PC-3 (cell line): ENCODE results near the gene KBTBD12. TPM values are rescaled to one million over a fixed set of nuclear protein-coding genes. Genes with fewer than 3 reads are reported as not detected.

Experiments
- ATAC-seq: fragments of 200-7000 bp; cut with Tn5 transposase; 2 replicates; pipeline ENCODE4 v1.9.1; 2020; ENCODE audit warnings: mild to moderate bottlenecking, moderate library complexity
- BruUV-seq: library from RNA; stranded (reverse); fragments of 400-500 nt; replicated peaks from 2 replicates; lab custom pipeline; 2021; lab: Mats Ljungman, UMichigan
- CTCF ChIA-PET: fragments of 300-600 bp; sonication (Branson Sonifier 250); formaldehyde crosslinking; loops from one replicate; lab custom pipeline; 2022; ENCODE audit warnings: antibody characterized with exemption; lab: Charles Lee
- POLR2A ChIA-PET: fragments of 300-600 bp; sonication (Branson Sonifier 250); formaldehyde crosslinking; loops from one replicate; lab custom pipeline; 2022; ENCODE audit warnings: antibody characterized with exemption; ENCODE audit not compliant: unreplicated experiment; lab: Charles Lee
- DNase-seq: peaks from one replicate; pipeline ENCODE4 v3.0.0-alpha.2; 2015
- H2AFZ ChIP-seq: fragments of 300-600 bp; sonication (generic); 2 replicates; pipeline ENCODE4 v1.6.0; 2016; ENCODE audit warnings: antibody characterized with exemption, low read length
- H3F3A ChIP-seq: fragments of 300-600 bp; sonication (generic); one replicate; pipeline ENCODE4 v1.6.0; 2017; ENCODE audit warnings: antibody characterized with exemption, low read length, control low read depth, mild to moderate bottlenecking; ENCODE audit not compliant: unreplicated experiment
- H3K27ac ChIP-seq: fragments of 300-600 bp; sonication (generic); 2 replicates; pipeline ENCODE4 v1.5.1; 2016; ENCODE audit warnings: mild to moderate bottlenecking, low read length
- H3K27me3 ChIP-seq: fragments of 300-600 bp; sonication (generic); 2 replicates; pipeline ENCODE4 v1.6.1; 2016; ENCODE audit warnings: low read length, mixed read lengths
- H3K36me3 ChIP-seq: fragments of 300-600 bp; sonication (generic); 2 replicates; pipeline ENCODE4 v1.6.1; 2016; ENCODE audit warnings: low read depth, mixed run types, low read length, mixed read lengths
- H3K4me1 ChIP-seq: fragments of 300-600 bp; sonication (generic); 2 replicates; pipeline ENCODE4 v1.5.1; 2016; ENCODE audit warnings: low read length; ENCODE audit not compliant: insufficient read depth
- H3K4me2 ChIP-seq: fragments of 300-600 bp; sonication (generic); 2 replicates; pipeline ENCODE4 v1.6.0; 2016; ENCODE audit warnings: low read length
- H3K4me3 ChIP-seq: fragments of 300-600 bp; sonication (generic); 2 replicates; pipeline ENCODE4 v1.5.1; 2016; ENCODE audit warnings: mild to moderate bottlenecking, low read length, mixed read lengths
- H3K79me2 ChIP-seq: fragments of 300-600 bp; sonication (generic); 2 replicates; pipeline ENCODE4 v1.6.1; 2017; ENCODE audit warnings: low read length, mixed read lengths
- H3K9ac ChIP-seq: fragments of 300-600 bp; sonication (generic); 2 replicates; pipeline ENCODE4 v1.6.0; 2016; ENCODE audit warnings: mild to moderate bottlenecking, low read length
- H3K9me2 ChIP-seq: fragments of 300-600 bp; sonication (generic); replicated peaks from 2 replicates; pipeline ENCODE4 v1.6.1; 2016; ENCODE audit warnings: mixed run types, low read length, mixed read lengths
- H3K9me3 ChIP-seq: fragments of 300-600 bp; sonication (generic); 2 replicates; pipeline ENCODE4 v1.6.1; 2016; ENCODE audit warnings: low read length, mixed read lengths
- H4K20me1 ChIP-seq: fragments of 300-600 bp; sonication (generic); 2 replicates; pipeline ENCODE4 v1.6.1; 2016; ENCODE audit warnings: low read length, mixed read lengths
- CTCF ChIP-seq: fragments of 300-600 bp; sonication (generic); conservative IDR thresholded peaks from 2 replicates; pipeline ENCODE4 v1.5.1; 2017; ENCODE audit warnings: antibody characterized with exemption, low read depth, mild to moderate bottlenecking, low read length
- EZH2 ChIP-seq: fragments of 300-600 bp; sonication (generic); IDR thresholded peaks from one replicate; pipeline ENCODE4 v1.6.1; 2017; ENCODE audit warnings: antibody characterized with exemption, mild to moderate bottlenecking, low read length; ENCODE audit not compliant: unreplicated experiment
- EZH2phosphoT487 ChIP-seq: fragments of 300-600 bp; sonication (generic); IDR thresholded peaks from 2 replicates; pipeline ENCODE4 v1.6.1; 2018; ENCODE audit warnings: mild to moderate bottlenecking, antibody characterized with exemption, low read length, borderline replicate concordance
- intact Hi-C: fragments of 100-400 bp; cut with micrococcal nuclease; formaldehyde crosslinking; loops from 2 replicates; pipeline ENCODE4 v1.9.0; 2023
- total RNA-seq: library from RNA; depleted of rRNA; stranded (reverse); fragments of >200 nt; gene quantifications from 2 replicates; pipeline ENCODE4 v1.2.3, GENCODE V29; 2014

The KBTBD12 gene
- total RNA-seq, 1 experiment from 2014 or later: not detected

- peak; percentile 18 for DNase-seq
- Histone ChIP-seq H3K36me3 (no peaks in the 10 kb centered on the region), H3F3A (no peaks in the 10 kb centered on the region), H3K9ac (no peak overlapping the region), H3K4me2 (no peak overlapping the region), H3K9me2 (no peaks in the 10 kb centered on the region), H3K27ac (no peak overlapping the region), H3K9me3 (no peaks in the 10 kb centered on the region), H2AFZ (no peak overlapping the region), H4K20me1 (no peaks in the 10 kb centered on the region), H3K27me3 (no peaks in the 10 kb centered on the region), H3K79me2 (no peaks in the 10 kb centered on the region), H3K4me1 (peaks cover 28% of the 10 kb centered on the region), H3K4me3 (no peak overlapping the region)
- ATAC-seq: no peak
- CTCF ChIA-PET: no interaction called here
- no TSS peak for BruUV-seq
- intact Hi-C loops: loop anchor here (5.0 kb wide), 4 partner anchors 142 to 267 kb away; partner anchors contain the start of gene MGLL
- no peak for TF ChIP-seq EZH2
- TF ChIP-seq CTCF: no peak
- TF ChIP-seq EZH2phosphoT487: no peak
- POLR2A ChIA-PET: interaction anchor here (0.6 kb wide), 1 partner anchor 32 kb away, joined by 4 read pairs; no protein-coding TSS in a partner anchor
These were observed 49.0 kb downstream of the KBTBD12 start for GRCh38 chr3:127964053-127964452.

- H3K27ac ChIP-seq: no peak overlapping the region
- no peaks in the 10 kb centered on the region for H3K9me2 ChIP-seq
- no peak for DNase-seq
- TF ChIP-seq EZH2 (no peak), CTCF (no peak), EZH2phosphoT487 (no peak)
- intact Hi-C loops: loop anchor here (5.0 kb wide), 4 partner anchors 143 to 268 kb away; partner anchors contain the start of gene MGLL
- H3K79me2 ChIP-seq: no peaks in the 10 kb centered on the region
- H3K9ac ChIP-seq: no peak overlapping the region
- POLR2A ChIA-PET: interaction anchor here (0.6 kb wide), 1 partner anchor 32 kb away, joined by 4 read pairs; no protein-coding TSS in a partner anchor
- H3K27me3 ChIP-seq: no peaks in the 10 kb centered on the region
- CTCF ChIA-PET: no interaction called here
- H3K36me3 ChIP-seq: no peaks in the 10 kb centered on the region
- no peak overlapping the region for H3K4me3 ChIP-seq
- H2AFZ ChIP-seq: no peak overlapping the region
- no peaks in the 10 kb centered on the region for H3F3A ChIP-seq
- ATAC-seq: no peak
- H3K9me3 ChIP-seq: no peaks in the 10 kb centered on the region
- peaks cover 20% of the 10 kb centered on the region for H3K4me1 ChIP-seq
- H4K20me1 ChIP-seq: no peaks in the 10 kb centered on the region
- no peak overlapping the region for H3K4me2 ChIP-seq
- no TSS peak for BruUV-seq
These were observed 49.8 kb downstream of the KBTBD12 start for GRCh38 chr3:127964816-127965215.

GRCh38 chr3:127967316-127967715, 52.3 kb downstream of the KBTBD12 start:
- TF ChIP-seq EZH2: no peak
- no peak for TF ChIP-seq CTCF
- TF ChIP-seq EZH2phosphoT487: no peak
- Histone ChIP-seq H3K4me2 (no peak overlapping the region), H3K27ac (no peak overlapping the region), H3K9me3 (no peaks in the 10 kb centered on the region), H3K4me1 (peaks cover 2% of the 10 kb centered on the region; the same call in 1 of the 2 replicates), H3F3A (no peaks in the 10 kb centered on the region), H3K4me3 (no peak overlapping the region), H3K79me2 (no peaks in the 10 kb centered on the region), H3K9me2 (no peaks in the 10 kb centered on the region), H3K36me3 (no peaks in the 10 kb centered on the region), H4K20me1 (no peaks in the 10 kb centered on the region), H2AFZ (no peak overlapping the region), H3K27me3 (no peaks in the 10 kb centered on the region), H3K9ac (no peak overlapping the region)
- POLR2A ChIA-PET: interaction anchor here (0.6 kb wide), 1 partner anchor 273 kb away, joined by 3 read pairs; no protein-coding TSS in a partner anchor
- CTCF ChIA-PET: interaction anchor here (0.5 kb wide), 1 partner anchor 166 kb away, joined by 3 read pairs; no protein-coding TSS in a partner anchor
- intact Hi-C loops: no loop called here
- DNase-seq (no peak), ATAC-seq (no peak)
- no TSS peak for BruUV-seq
